GM21447 (cell line): ENCODE data around the gene AREL1.

ENCODE experiments used
- ATAC-seq: cut with Tn5 transposase; IDR thresholded peaks from one replicate; pipeline ENCODE4 v1.9.1; 2021; ENCODE audit not compliant: unreplicated experiment

Gene AREL1

DNA sequence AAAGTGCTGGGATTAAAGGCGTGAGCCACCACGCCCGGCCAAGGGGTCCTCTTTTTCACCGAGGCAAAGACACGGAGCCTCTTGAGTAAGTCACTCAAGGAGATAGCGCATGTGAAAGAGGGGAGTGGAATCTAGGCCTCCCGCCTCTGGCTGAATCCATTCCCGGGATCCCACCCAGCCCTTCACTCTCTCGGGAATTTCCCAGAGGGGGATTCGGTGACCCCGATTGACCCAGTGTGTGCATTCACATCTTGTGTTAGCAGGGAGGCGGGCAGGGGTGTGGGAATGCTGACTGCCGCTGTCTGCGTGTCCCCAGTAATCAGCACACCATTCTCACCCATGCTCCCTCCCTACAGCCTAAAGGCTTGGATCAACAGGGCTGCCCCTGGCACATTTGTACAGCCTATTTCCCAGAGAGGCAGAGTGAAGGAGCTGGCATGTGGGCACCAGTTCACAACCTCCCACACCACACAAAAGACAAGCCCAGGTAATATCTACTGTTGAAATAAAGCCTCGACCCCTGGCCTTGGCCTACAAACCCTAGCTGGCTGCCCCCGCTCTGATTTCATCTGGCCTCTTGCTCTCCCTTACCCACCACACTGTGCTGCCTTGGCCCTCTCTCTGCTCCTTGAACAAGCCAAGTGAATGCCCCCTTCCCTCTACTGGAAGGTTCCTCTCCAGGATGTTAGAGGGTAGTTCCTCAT lies 99.5 kb downstream of the AREL1 start:
- ATAC-seq = no peak

DNA sequence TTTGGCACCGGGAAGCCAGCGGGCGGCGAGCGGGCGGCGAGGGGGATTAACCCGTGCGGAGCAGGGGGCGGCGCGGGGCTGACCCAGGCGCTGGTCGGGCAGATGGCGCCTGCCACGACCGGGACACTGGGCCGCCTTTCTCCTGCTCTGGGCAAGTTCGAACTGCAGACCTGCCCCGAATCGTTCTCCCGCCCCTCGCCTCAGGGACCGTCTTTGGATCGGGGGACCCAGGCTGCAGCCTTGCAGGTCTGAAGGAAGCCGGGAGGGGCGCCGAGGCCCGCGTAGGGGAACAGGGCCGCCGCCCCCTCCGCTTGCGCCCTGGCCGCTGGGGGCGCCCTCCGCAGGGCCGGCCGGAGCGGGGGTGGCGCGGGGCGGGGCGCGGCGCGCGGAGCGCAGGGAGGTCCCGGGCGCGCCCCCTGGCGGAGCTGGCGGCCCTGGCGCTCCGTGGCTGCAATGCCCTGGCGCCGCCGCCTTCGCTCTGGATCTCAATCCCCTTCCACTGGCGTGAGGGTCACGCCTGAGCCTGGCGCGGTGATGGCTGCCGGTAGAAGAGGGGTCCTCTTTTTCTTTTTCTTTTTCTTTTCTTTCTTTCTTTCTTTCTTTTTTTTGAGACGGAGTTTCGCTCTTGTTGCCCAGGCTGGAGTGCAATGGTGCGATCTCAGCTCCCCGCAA lies 100.4 kb downstream of the AREL1 start:
- peak; percentile 42 for ATAC-seq

DNA sequence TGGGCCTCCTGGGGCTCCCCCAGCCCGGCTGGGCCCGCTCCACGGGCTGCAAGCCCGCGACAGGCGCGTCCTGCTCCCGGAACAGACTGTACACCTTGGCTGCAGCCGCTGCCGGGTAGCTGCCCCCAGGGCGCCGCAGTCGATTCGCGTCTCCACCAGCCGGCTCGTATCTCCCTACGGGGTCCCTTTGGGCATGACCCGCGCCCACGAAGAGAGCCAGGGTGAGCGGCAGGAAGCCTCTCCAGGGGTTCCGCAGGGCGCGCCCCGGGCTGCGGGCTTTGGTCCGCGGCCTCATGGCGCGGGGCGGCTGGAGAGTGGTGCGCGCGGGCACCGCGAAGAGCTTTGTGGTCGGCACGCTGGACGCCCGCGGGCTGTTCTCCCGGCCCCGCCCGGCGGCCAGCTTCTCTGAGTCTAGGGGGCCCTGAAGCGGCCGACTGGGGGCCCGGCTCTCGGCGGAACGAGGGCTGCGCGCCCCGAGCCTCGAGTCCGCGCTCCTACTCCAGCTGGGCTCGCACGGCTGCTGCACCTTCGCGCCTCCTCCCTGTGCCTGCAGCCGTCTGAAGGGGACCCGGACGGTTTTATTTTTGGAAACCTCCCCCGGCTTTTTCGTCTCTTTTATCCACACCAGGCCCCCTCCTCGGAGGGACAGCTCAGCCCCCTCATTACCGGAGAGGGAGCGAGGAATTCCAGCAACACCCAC lies 101.1 kb downstream of the AREL1 start, which contains the start of gene LTBP2:
TSS of gene LTBP2 (minus strand) at position 588 of the 700 bp plus-strand sequence. CDS start at position 295, 293 bp downstream.
- no peak for ATAC-seq
